Endothelial cell of umbilical vein (primary cell): ENCODE data around the gene CD81.

Experiments used
- CTCF ChIP-seq, 2 donors: IDR thresholded peaks; 1 replicate in 1 of 2; 2 replicates in 1 of 2; pipeline ENCODE4 v1.5.1; 2011; ENCODE audit warnings: low read length in 2 of 2, mild to moderate bottlenecking in 2 of 2, moderate library complexity in 2 of 2, control low read depth in 1 of 2, inconsistent platforms in 1 of 2, low read depth in 1 of 2; ENCODE audit not compliant: insufficient read depth in 1 of 2; ENCODE audit errors: extremely low read depth in 1 of 2
- EZH2 ChIP-seq: IDR thresholded peaks from 2 replicates; pipeline ENCODE4 v1.6.1; 2012; ENCODE audit warnings: borderline replicate concordance, low read depth, mild to moderate bottlenecking, moderate library complexity, low read length, inconsistent platforms; ENCODE audit not compliant: severe bottlenecking
- FOS ChIP-seq: IDR thresholded peaks from 2 replicates; pipeline ENCODE4 v1.6.1; 2011; ENCODE audit warnings: mild to moderate bottlenecking, low read length, moderate library complexity, borderline replicate concordance; ENCODE audit not compliant: insufficient read depth
- GATA2 ChIP-seq: IDR thresholded peaks from 2 replicates; pipeline ENCODE4 v1.7.0; 2011; ENCODE audit warnings: low read depth, mild to moderate bottlenecking, moderate library complexity, mixed read lengths, low read length; ENCODE audit not compliant: insufficient read length, insufficient read depth
- MYC ChIP-seq: IDR thresholded peaks from one replicate; pipeline ENCODE4 v1.6.1; 2011; ENCODE audit warnings: mild to moderate bottlenecking, low read depth, low read length
- POLR2A ChIP-seq: IDR thresholded peaks from 2 replicates; pipeline ENCODE4 v1.6.1; 2012; ENCODE audit warnings: low read depth, mild to moderate bottlenecking, control low read depth, low read length
- POLR2AphosphoS5 ChIP-seq: IDR thresholded peaks from 2 replicates; pipeline ENCODE4 v1.6.1; 2012; ENCODE audit warnings: low read depth, mild to moderate bottlenecking, control low read depth, low read length, moderate library complexity; ENCODE audit not compliant: insufficient read depth

DNA sequence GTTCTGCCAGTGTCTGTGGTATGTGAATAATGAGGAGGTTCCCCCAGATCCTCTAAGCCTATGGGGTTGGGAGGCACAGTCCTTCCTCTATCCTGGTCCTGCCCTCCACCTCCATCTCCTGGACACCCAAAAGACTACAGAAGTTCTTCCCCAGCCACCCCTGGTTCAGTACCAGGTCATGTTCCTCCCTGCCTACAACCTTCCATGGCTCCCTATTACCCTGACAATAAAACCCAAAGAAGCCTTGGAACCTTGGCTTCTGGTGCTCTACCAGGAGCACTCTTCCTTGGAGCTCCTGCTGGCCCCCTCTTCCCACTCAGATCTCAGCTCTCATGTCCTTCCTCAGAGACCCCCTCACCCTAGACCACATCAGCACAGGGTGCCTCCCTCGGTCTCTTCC, 54.3 kb downstream of the CD81 start:
- TF ChIP-seq POLR2A (no peak), EZH2 (no peak), CTCF (IDR thresholded peaks at IDR 0.05; ENCODE audit: extremely low read depth in 1 of 2, insufficient read depth in 1 of 2, low read depth in 1 of 2, low read length in 2 of 2) (no peak), FOS (no peak), MYC (no peak), GATA2 (no peak), POLR2AphosphoS5 (no peak)
